Testis (tissue), 2 donors: ENCODE data around the gene MPPE1.

Experiments
- POLR2A ChIP-seq: fragments of 450-650 bp; IDR thresholded peaks from one replicate; pipeline ENCODE4 v1.6.1; 2017; ENCODE audit warnings: antibody characterized with exemption, mild to moderate bottlenecking, moderate library complexity
- TF ChIP-seq, protein P1 (sequence below), 3 experiments: fragments of 450-650 bp in 2 of 3; fragments of 200-600 bp in 1 of 3; sonication (generic) in 1 of 3; IDR thresholded peaks; one replicate each; pipeline ENCODE4 v1.5.1; 2016 to 2019; ENCODE audit warnings: antibody characterized with exemption in 3 of 3, mild to moderate bottlenecking in 2 of 3, moderate library complexity in 1 of 3

DNA sequence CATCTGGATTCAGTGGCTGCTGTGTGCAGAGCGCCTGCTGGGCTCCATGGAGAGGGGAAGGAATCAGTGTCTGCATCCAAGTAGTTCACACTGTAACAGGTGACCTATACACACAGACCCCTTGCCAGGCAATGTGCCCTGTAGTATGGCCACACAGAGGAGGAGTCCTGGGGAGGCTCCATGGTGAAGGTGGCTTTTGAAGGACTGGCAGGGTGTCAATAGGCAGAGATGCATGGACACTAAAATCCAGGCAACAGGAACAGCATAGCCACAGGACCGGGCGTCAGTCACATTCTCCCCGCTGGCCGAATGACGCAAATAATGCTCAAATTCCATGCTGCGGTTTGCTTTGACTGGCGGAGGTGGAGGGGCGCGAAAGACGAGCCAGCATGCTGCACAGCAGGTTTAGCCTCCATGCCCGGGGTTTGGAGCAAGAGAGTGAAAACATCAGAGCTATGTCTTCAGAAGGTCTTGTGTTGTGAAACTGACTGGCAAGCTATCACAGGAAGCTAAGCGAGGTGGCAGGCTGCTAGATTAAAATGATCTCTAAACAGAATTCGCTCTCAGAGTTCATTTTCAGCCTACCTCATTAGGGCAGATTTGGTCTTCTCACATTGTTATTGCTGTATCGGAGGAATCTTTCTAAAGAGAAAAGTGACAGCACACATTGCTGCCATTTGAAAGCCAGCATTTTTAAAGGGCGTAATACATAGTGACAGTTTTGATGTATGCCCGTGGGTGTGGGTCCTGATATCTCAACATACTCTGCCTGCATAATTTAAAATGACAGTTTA, 58.1 kb downstream of the MPPE1 start:
- TF ChIP-seq, protein P1, sequence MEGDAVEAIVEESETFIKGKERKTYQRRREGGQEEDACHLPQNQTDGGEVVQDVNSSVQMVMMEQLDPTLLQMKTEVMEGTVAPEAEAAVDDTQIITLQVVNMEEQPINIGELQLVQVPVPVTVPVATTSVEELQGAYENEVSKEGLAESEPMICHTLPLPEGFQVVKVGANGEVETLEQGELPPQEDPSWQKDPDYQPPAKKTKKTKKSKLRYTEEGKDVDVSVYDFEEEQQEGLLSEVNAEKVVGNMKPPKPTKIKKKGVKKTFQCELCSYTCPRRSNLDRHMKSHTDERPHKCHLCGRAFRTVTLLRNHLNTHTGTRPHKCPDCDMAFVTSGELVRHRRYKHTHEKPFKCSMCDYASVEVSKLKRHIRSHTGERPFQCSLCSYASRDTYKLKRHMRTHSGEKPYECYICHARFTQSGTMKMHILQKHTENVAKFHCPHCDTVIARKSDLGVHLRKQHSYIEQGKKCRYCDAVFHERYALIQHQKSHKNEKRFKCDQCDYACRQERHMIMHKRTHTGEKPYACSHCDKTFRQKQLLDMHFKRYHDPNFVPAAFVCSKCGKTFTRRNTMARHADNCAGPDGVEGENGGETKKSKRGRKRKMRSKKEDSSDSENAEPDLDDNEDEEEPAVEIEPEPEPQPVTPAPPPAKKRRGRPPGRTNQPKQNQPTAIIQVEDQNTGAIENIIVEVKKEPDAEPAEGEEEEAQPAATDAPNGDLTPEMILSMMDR (IDR thresholded peaks at IDR 0.05): no peak
- TF ChIP-seq POLR2A: no peak
